Activated T-cell treated with anti-CD3 and anti-CD28 coated beads, Interleukin-2, amount 50 U/mL, for 72 hours (primary cell): ENCODE data around the gene OTOF. TPM values are rescaled to one million over a fixed set of nuclear protein-coding genes. Genes with fewer than 3 reads are reported as not detected.

Source experiments
- ATAC-seq, 2 donors: fragments of 150-1000 bp; cut with Tn5 transposase; replicated peaks in 1 of 2; 2 replicates each; pipeline ENCODE4 v1.10.0; 2021; ENCODE audit warnings: moderate library complexity in 2 of 2, mild to moderate bottlenecking in 1 of 2
- DNase-seq, 2 donors: peaks; one replicate each; pipeline ENCODE4 v3.0.0; 2021 to 2022; ENCODE audit warnings: mixed read lengths in 1 of 2
- H3K27ac Mint-ChIP-seq: one replicate; pipeline ENCODE4 v1.8.0; 2022; ENCODE audit warnings: mild to moderate bottlenecking, moderate library complexity, mixed read lengths
- H3K27me3 Mint-ChIP-seq: one replicate; pipeline ENCODE4 v1.8.0; 2022; ENCODE audit warnings: low read depth, mixed read lengths
- H3K36me3 Mint-ChIP-seq, 2 donors: one replicate each; pipeline ENCODE4 v1.8.0; 2022; ENCODE audit warnings: mixed read lengths in 2 of 2, mild to moderate bottlenecking in 1 of 2; ENCODE audit not compliant: insufficient read depth in 2 of 2
- H3K4me1 Mint-ChIP-seq: one replicate; pipeline ENCODE4 v1.8.0; 2022; ENCODE audit warnings: low read depth, mixed read lengths
- H3K4me3 Mint-ChIP-seq, 2 donors: one replicate each; pipeline ENCODE4 v1.8.0; 2022; ENCODE audit warnings: mild to moderate bottlenecking in 2 of 2, mixed read lengths in 2 of 2, moderate library complexity in 2 of 2
- H3K9me3 Mint-ChIP-seq, 2 donors: one replicate each; pipeline ENCODE4 v1.8.0; 2022; ENCODE audit warnings: mixed read lengths in 2 of 2
- total RNA-seq, 2 donors: library from RNA; stranded (reverse); gene quantifications; one replicate each; pipeline ENCODE4 v1.2.3, GENCODE V29; 2022

The OTOF gene
- total RNA-seq, 2 donors from 2014 or later, result 1.6 to 4.7 TPM

DNA sequence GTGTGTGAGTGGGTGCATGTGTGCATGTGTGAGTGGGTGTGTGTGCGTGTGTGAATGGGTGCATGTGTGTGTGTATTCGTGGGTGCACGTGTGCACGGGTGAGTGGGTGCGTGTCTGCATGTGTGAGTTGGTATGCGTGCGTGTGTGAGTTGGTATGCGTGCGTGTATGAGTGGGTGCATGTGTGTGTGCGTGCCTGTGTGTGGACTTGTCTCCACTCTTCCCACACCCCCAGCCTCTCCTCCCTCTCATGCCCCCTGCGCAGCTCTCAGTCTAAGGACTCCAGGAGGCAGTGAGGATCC lies 5.1 kb upstream of the OTOF start:
- Mint-ChIP-seq H3K27me3 (no peaks in the 10 kb centered on the region), H3K9me3 (no peaks in the 10 kb centered on the region), H3K36me3 (no peaks in the 10 kb centered on the region), H3K27ac (no peak overlapping the region), H3K4me3 (no peak overlapping the region), H3K4me1 (peaks cover 2% of the 10 kb centered on the region)
- no peak for DNase-seq
- no peak for ATAC-seq

DNA sequence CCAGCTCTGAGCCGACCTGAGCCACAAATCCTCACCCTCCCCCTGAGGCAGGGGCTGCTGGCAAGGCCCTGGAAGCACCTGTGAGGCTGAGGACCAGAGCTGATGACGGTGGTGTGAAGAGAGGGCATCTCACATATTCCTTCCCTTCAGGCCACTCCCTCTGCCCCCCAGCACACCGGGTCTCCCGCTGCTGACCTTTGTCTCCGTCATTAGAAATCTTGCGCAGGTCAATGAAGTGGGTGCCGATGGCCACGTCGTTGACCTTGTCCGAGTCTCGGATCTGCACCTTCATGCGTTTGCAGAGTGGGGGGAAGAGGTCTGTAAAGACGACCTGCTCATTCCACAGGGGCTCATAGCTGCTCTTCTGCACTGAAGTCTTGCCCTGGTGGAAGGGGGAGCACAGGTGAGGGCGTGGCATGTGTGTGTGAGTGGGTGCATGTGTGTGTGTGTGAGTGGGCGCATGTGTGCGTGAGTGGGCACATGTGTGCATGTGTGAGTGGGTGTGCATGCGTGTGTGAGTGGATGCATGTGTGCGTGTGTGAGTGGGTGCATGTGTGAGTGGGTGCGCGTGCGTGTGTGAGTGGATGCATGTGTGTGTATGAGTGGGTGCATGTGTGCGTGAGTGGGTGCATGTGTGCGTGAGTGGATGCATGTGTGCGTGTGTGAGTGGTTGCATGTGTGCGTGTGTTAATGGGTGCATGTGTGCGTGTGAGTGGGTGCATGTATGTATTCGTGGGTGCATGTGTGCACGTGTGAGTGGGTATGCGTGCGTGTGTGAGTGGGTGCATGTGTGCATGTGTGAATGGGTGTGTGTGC lies 4.5 kb upstream of the OTOF start:
- Mint-ChIP-seq H3K27ac (no peak overlapping the region), H3K9me3 (no peaks in the 10 kb centered on the region), H3K4me3 (no peak overlapping the region), H3K27me3 (no peaks in the 10 kb centered on the region), H3K4me1 (peaks cover 7% of the 10 kb centered on the region), H3K36me3 (no peaks in the 10 kb centered on the region)
- ATAC-seq (no peak), DNase-seq (no peak)

DNA sequence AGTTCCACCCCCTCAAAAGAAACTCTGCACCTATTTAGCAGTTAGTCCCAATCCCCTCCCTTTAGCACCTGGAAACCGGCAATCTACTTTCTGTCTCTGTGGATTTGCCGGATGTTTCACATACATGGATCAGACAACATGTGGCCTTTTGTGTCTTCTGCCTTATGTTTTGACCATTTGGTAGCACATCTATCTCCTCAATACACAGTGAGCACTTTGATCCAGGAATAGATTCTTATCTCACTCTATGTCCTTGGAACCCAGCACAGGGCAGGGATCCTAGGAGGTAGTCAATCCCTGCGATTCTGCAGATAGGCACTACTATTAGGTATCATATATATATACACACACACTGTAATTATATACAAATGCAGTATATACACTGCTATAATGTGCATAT lies 3.8 kb upstream of the OTOF start:
- no peaks in the 10 kb centered on the region for H3K9me3 Mint-ChIP-seq
- peaks cover 9% of the 10 kb centered on the region for H3K4me1 Mint-ChIP-seq
- DNase-seq (no peak), ATAC-seq (no peak)
- H3K36me3 Mint-ChIP-seq, result no peaks in the 10 kb centered on the region
- no peaks in the 10 kb centered on the region for H3K27me3 Mint-ChIP-seq
- H3K27ac Mint-ChIP-seq, result no peak overlapping the region
- no peak overlapping the region for H3K4me3 Mint-ChIP-seq

DNA sequence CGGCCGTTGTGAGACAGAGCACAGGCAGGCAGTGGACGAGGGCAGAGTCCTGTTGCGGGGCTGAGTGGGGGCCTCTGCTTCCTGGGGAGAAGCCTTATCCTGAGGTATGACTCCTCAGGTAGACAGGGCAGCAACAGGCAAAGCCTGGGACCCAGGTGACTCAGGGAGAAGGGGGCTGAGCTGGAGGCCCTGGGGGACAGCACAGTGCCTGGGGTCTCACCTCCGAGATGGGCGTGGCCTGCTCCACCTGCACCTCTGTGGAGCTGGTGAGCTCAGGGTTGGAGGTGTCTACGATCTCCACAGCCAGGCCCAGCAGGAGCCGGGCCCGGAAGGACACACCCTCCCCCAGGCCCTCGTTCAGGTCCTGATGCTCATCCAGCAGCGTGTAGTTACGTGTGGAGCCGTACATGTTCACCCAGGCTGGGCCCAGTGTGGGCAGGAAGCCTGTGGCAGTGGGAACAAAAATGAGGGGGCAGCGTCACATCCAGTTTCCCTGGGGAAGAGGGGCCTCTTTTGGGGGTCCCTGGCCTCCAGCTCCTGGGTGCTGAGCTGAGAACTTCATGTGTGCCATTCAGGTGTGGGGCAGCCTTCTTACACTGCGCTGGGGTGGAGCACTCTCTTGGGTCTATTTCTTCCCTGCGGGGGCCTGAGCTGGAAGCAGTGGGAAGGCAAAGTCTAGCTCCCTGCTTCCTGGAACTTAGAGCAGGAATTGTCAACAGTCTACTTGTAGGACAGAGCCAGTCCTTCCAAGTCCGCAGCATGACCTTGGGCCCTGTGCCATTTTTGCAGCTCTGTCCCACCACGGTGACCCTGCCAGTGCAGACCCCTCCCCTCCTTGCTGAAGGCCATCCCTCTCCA lies 2.9 kb upstream of the OTOF start:
- Mint-ChIP-seq H3K27ac (no peak overlapping the region), H3K4me1 (peaks cover 9% of the 10 kb centered on the region), H3K9me3 (no peaks in the 10 kb centered on the region), H3K36me3 (no peaks in the 10 kb centered on the region), H3K4me3 (no peak overlapping the region), H3K27me3 (no peaks in the 10 kb centered on the region)
- ATAC-seq (no peak), DNase-seq (no peak)

DNA sequence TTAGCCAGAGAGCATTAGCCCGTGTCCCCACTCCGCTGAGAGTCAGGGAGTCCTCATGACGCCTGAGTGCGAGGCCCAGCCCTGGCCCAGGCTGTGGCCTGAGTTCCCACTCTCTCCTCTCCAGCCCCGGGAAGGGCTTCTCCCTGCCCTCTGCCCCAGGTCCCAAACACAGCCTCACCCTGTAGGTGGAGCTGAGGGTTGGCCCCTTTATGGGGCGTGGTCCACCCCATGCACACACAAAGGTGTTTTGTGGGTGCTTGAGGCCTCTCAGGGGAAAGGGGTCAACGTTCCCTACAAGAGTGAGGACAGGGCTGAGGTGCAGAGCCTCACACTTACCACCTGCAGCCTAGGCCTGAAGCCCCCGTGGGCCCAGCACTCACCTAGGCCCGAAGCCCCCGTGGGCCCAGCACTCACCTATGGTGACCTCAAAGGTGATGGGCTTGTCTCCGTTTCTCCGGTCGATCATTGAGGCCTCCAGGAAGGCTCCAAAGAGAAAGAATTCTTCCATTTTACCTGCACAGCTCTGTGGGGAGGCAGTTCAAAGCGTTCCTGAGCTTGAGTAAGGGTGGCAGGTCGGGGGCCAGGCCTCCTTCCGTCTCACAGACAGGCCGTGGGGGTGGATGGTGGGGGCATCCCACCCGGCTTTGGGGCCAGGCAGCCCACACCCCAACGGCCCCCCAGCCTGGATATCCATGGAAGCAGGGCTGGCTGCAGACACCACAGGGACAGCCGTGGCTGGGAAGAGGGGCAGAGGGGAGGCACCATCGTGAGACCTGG lies 2.1 kb upstream of the OTOF start:
- no peaks in the 10 kb centered on the region for H3K9me3 Mint-ChIP-seq
- no peak for ATAC-seq
- no peak overlapping the region for H3K4me3 Mint-ChIP-seq
- H3K36me3 Mint-ChIP-seq, result no peaks in the 10 kb centered on the region
- peaks cover 9% of the 10 kb centered on the region for H3K4me1 Mint-ChIP-seq
- DNase-seq, result no peak
- no peaks in the 10 kb centered on the region for H3K27me3 Mint-ChIP-seq
- H3K27ac Mint-ChIP-seq, result no peak overlapping the region

DNA sequence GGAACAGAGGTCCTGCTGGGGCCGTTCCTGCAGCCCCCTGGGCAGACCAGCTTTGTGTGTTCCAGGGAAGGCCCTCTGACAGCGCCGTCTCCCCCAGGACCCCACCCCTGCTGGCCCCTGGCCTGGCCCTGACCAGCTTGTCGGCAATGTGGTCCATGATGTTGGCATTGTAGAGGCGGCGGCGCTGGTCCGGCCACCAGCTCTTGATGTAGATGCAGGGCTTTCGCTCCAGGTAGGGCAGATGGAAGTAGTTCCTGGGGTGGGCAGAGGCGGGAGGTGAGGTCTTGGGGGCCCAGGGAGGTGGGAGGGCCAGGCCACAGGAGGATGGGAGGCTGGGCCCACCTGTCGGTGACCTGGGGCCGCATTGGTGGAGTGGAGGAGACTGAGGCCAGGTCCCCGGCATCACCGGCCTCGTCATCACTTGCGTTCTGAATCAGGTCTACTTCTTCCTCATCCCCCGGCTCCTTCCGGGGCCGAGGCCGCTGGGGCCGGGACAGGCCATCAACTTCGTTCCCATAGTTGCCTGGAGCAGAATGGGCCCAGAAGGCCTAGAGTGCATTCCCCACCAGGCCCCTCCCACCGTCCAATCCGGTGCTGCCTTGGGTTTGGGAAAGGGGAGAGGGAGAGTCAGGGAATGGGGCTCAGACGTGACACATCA lies 1.3 kb upstream of the OTOF start:
- Mint-ChIP-seq H3K27ac (no peak overlapping the region), H3K4me1 (peaks cover 9% of the 10 kb centered on the region), H3K27me3 (no peaks in the 10 kb centered on the region), H3K36me3 (no peaks in the 10 kb centered on the region), H3K9me3 (no peaks in the 10 kb centered on the region), H3K4me3 (no peak overlapping the region)
- ATAC-seq (no peak), DNase-seq (no peak)

DNA sequence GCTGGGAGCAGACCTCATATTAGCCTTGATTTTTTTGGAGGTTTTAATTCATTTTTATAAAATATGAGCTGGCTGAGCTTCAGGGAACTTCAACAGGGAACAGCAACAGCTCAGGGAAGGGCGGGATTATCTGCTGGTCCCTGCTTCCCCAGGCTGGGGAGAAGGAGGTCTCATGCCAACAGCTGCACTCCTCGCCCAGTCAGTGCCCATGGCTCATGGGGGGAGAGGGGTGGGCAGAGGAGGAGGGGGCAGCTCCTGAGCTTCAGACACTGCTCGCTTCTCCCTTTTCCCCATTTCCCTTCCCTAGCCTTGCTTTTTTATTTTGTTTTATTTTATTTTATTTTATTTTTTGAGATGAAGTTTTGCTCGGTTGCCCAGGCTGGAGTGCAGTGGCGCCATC lies 442 bp upstream of the OTOF start:
- H3K4me1 Mint-ChIP-seq, result peaks cover 9% of the 10 kb centered on the region
- no peaks in the 10 kb centered on the region for H3K36me3 Mint-ChIP-seq
- H3K27me3 Mint-ChIP-seq, result no peaks in the 10 kb centered on the region
- DNase-seq, result no peak
- H3K4me3 Mint-ChIP-seq, result no peak overlapping the region
- no peaks in the 10 kb centered on the region for H3K9me3 Mint-ChIP-seq
- ATAC-seq, result no peak
- no peak overlapping the region for H3K27ac Mint-ChIP-seq

DNA sequence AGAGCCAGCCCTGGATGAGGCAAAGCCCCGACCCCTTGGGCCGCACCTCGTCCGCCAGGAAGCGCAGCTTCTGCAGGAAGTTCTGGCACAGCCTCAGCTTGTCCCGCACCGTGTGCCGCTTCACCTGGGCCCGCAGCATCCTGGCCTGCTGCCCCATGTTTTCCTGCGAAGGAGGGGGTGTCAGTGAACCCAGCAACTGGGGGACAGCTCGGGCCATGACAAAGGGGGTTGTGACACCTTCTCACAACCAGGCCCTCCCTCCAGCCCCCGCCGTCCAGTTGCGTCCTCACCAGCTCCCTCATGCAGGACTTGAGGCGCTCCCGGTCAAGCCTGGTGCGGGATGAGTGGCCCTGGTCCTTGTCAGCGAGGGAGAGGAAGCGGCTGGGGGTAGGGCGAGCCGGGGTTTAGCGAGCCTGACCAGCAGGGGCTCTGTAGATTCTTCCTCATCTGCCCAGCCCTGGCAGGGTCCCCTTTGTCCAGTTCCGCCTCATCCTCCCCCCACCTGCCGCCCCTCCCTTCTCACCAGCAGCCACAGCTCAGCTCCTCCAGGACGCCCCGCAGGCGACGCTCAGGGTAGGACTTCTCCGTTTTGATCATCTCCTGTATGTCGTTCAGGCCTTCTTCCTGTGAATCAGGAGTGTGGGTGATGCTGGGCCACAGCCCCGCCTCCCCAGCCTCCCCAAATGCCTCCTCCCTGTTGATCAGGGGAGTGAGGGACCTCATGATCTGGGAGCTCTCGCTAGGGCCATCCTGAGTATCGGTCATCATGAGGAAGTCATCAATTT lies 606 bp downstream of the OTOF start:
- H3K27ac Mint-ChIP-seq, result peak overlapping the region; percentile 73

DNA sequence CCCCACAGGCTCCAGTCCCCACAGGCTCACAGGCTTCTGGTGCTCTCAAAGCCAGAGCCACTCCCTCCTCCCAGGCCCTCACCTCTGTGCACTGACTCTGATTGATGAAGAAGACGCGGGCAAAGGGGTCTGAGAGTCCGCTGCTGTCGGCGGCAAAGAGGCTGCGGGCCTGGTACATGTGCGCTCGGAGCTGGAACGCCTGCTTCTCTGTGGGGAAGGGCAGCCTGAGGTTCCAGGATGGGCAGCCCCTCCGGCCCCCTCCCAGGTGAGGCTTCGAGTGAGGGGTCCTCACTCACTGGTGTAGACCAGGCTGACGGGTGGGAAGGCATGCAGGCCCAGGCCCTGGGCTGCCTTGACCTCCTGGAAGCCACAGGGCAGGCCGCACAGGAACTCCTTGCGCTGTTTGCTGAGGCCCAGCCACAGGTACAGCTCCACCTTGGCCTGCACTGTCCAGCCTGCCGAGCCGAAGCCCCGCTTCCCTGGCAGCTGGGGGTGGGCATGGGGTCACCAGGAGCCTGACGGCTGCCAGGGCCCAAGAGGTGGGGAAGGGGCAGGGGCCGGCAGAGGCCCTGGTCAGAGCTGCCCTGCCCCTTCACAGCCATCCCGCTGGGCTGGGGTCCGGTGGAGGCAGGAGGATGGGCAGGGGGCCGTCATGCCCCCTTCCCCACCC lies 2.0 kb downstream of the OTOF start:
- peaks cover 9% of the 10 kb centered on the region for H3K4me1 Mint-ChIP-seq
- no peaks in the 10 kb centered on the region for H3K27me3 Mint-ChIP-seq
- H3K36me3 Mint-ChIP-seq, result no peaks in the 10 kb centered on the region
- no peak overlapping the region for H3K27ac Mint-ChIP-seq
- DNase-seq, result no peak
- ATAC-seq, result no peak
- H3K4me3 Mint-ChIP-seq, result no peak overlapping the region
- H3K9me3 Mint-ChIP-seq, result peaks cover 0 to 6% of the 10 kb centered on the region in 2 donors

More for the DNA sequence above, 606 bp downstream of the OTOF start:
- DNase-seq (peak; percentile 26 to 44), ATAC-seq (peak; percentile 85 to 90)
- Mint-ChIP-seq H3K4me1 (peaks cover 9% of the 10 kb centered on the region), H3K9me3 (no peaks in the 10 kb centered on the region), H3K27me3 (no peaks in the 10 kb centered on the region), H3K4me3 (peak overlapping the region; percentile 62 to 64), H3K36me3 (no peaks in the 10 kb centered on the region)

DNA sequence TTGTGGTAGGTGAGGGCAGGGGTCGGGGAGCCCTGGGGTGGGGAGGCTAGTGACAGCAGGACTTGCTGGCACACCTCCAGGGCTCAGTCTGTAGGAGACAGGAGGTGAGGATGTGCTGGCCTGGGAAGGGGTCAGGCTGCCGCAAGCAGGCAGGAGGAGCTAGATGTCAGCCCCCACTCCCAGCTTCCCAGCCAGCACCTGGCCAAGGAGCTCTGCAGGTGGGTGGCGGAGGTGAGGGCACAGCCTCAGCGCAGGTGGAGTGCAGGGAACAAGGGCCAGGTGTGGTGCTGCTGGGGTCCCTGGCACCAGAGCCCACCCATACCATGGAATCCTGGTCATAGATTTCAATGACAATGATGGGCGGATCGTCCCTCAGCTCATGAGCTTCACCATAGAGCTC lies 2.9 kb downstream of the OTOF start:
- peaks cover 0 to 7% of the 10 kb centered on the region in 2 donors for H3K9me3 Mint-ChIP-seq
- peaks cover 0 to under 1% of the 10 kb centered on the region in 2 donors for H3K36me3 Mint-ChIP-seq
- ATAC-seq (no peak), DNase-seq (no peak)
- H3K4me3 Mint-ChIP-seq, result no peak overlapping the region
- no peak overlapping the region for H3K27ac Mint-ChIP-seq
- H3K4me1 Mint-ChIP-seq, result peaks cover 9% of the 10 kb centered on the region
- H3K27me3 Mint-ChIP-seq, result no peaks in the 10 kb centered on the region

DNA sequence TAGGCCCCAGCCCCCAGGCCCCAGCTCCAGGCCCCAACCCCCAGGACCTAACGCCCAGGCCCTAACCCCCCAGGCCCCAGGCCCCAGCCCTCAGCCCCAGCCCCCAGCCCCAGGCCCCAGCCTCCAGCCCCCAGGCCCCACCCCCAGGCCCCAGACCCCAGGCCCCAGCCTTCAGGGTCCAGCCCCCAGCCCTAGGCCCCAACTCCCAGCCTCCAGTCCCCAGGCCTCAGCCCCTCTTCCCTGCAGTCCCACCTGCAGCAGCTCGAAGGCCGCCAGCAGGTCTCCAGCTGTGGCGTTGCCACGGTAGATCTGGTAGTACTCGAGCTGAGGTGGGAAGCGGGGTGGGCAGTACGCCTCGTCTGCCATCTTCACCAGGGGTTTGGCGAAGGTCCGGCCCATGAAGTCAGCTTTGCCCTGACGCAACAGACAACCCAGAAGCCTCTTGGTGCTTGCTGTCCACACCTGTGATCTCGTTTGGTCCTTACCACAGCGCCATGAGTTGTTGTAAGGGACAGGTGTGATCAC lies 3.6 kb downstream of the OTOF start:
- no peak for ATAC-seq
- H3K27me3 Mint-ChIP-seq, result no peaks in the 10 kb centered on the region
- H3K36me3 Mint-ChIP-seq, result peaks cover 0 to 3% of the 10 kb centered on the region in 2 donors
- H3K27ac Mint-ChIP-seq, result no peak overlapping the region
- no peak for DNase-seq
- peaks cover 9% of the 10 kb centered on the region for H3K4me1 Mint-ChIP-seq
- H3K4me3 Mint-ChIP-seq, result no peak overlapping the region
- peaks cover 0 to 8% of the 10 kb centered on the region in 2 donors for H3K9me3 Mint-ChIP-seq
